Panc1 (cell line): ENCODE results near the gene TRIM28. TPM values are rescaled to one million over a fixed set of nuclear protein-coding genes. Genes with fewer than 3 reads are reported as not detected.

Experiments
- ATAC-seq: fragments of 200-7000 bp; cut with Tn5 transposase; 2 replicates; pipeline ENCODE4 v1.9.1; 2020; ENCODE audit warnings: mild to moderate bottlenecking, moderate library complexity
- BruUV-seq: library from RNA; stranded (reverse); fragments of 400-500 nt; replicated peaks from 2 replicates; lab custom pipeline; 2021; lab: Mats Ljungman, UMichigan
- CTCF ChIA-PET: fragments of 300-600 bp; sonication (Branson Sonifier 250); formaldehyde crosslinking; loops from one replicate; lab custom pipeline; 2022; ENCODE audit warnings: antibody characterized with exemption; lab: Charles Lee
- POLR2A ChIA-PET: fragments of 300-600 bp; sonication (Branson Sonifier 250); formaldehyde crosslinking; loops from one replicate; lab custom pipeline; 2022; ENCODE audit warnings: antibody characterized with exemption; lab: Charles Lee
- DNase-seq: peaks from one replicate; pipeline ENCODE4 v3.0.0-alpha.2; 2010; ENCODE audit warnings: low read depth, low spot score
- H3K27ac ChIP-seq: 2 replicates; pipeline ENCODE4 v1.5.1; 2011; ENCODE audit warnings: mild to moderate bottlenecking, low read length, inconsistent platforms
- H3K27me3 ChIP-seq: fragments of 200-500 bp; sonication (Bioruptor generic); 2 replicates; pipeline ENCODE4 v1.6.0; 2014; ENCODE audit warnings: low read length, inconsistent platforms; ENCODE audit not compliant: control insufficient read depth, insufficient read depth
- H3K36me3 ChIP-seq: fragments of 200-500 bp; sonication (Bioruptor generic); 2 replicates; pipeline ENCODE4 v1.5.1; 2014; ENCODE audit warnings: inconsistent platforms, mild to moderate bottlenecking, low read length, moderate library complexity; ENCODE audit not compliant: control insufficient read depth, insufficient read depth
- H3K4me1 ChIP-seq: 2 replicates; pipeline ENCODE4 v1.5.1; 2011; ENCODE audit warnings: inconsistent platforms, mild to moderate bottlenecking, low read length, moderate library complexity; ENCODE audit not compliant: control insufficient read depth, insufficient read depth
- H3K4me3 ChIP-seq, 2 experiments: 2 replicates each; pipeline ENCODE4 v1.5.1; 2011 to 2012; ENCODE audit warnings: low read depth in 2 of 2, low read length in 2 of 2, mild to moderate bottlenecking in 2 of 2, inconsistent platforms in 1 of 2, moderate library complexity in 1 of 2
- H3K9me3 ChIP-seq: fragments of 200-500 bp; sonication (Bioruptor generic); 2 replicates; pipeline ENCODE4 v1.5.1; 2014; ENCODE audit warnings: low read depth, mild to moderate bottlenecking, inconsistent platforms, low read length, moderate library complexity; ENCODE audit not compliant: control insufficient read depth, insufficient read depth
- POLR2AphosphoS5 ChIP-seq: IDR thresholded peaks from 2 replicates; pipeline ENCODE4 v1.6.1; 2012; ENCODE audit warnings: mild to moderate bottlenecking, low read depth, low read length, moderate library complexity
- REST ChIP-seq, 2 experiments: IDR thresholded peaks; 2 replicates each; pipeline ENCODE4 v1.6.1; 2011 to 2012; ENCODE audit warnings: low read depth in 2 of 2, control low read depth in 1 of 2, low read length in 1 of 2, mild to moderate bottlenecking in 1 of 2, moderate library complexity in 1 of 2; ENCODE audit not compliant: insufficient read depth in 1 of 2
- SIN3A ChIP-seq: IDR thresholded peaks from 2 replicates; pipeline ENCODE4 v1.6.1; 2012; ENCODE audit warnings: low read depth, mild to moderate bottlenecking, low read length, moderate library complexity, borderline replicate concordance; ENCODE audit not compliant: insufficient read depth
- TCF7L2 ChIP-seq: IDR thresholded peaks from 2 replicates; pipeline ENCODE4 v1.6.1; 2011; ENCODE audit warnings: mild to moderate bottlenecking, low read depth, low read length, inconsistent platforms
- in situ Hi-C: cut with HindIII; loops from 2 replicates; pipeline ENCODE4 v1.10.0; 2016; ENCODE audit warnings: low sequenced_read_pairs, low pct_unique_long_range_greater_than_20kb
- intact Hi-C: fragments of 100-400 bp; cut with micrococcal nuclease; formaldehyde crosslinking; loops from one replicate; pipeline ENCODE4 v1.10.0; 2022; ENCODE audit not compliant: unreplicated experiment
- total RNA-seq: library from RNA; stranded (reverse); gene quantifications from one replicate; pipeline ENCODE4 v1.2.1, GENCODE V29; 2021; ENCODE audit not compliant: unreplicated experiment
- TF ChIP-seq, protein P1 (sequence below): fragments of 450-650 bp; IDR thresholded peaks from 2 replicates; pipeline ENCODE4 v1.5.1; 2017; ENCODE audit warnings: mild to moderate bottlenecking

Gene TRIM28
- total RNA-seq, 1 experiment from 2014 or later, result 767 TPM

- H3K9me3 ChIP-seq, result no peaks in the 10 kb centered on the region
- ChIA-PET CTCF (interaction anchor here (0.6 to 0.7 kb wide), 2 partner anchors 10 to 39 kb away, joined by 5 to 7 read pairs; no protein-coding TSS in a partner anchor), POLR2A (interaction anchor here (1.0 kb wide), 1 partner anchor 29 kb away, joined by 4 read pairs; the partner anchor contains the start of gene TRIM28)
- in situ Hi-C loops (no loop called here), intact Hi-C loops (no loop called here)
- ATAC-seq, result no peak
- no peaks in the 10 kb centered on the region for H3K27me3 ChIP-seq
- TF ChIP-seq POLR2AphosphoS5 (no peak), REST (IDR thresholded peaks at IDR 0.05; ENCODE audit: insufficient read depth in 1 of 2, low read depth in 2 of 2, low read length in 1 of 2) (no peak), SIN3A (no peak)
- no TSS peak for BruUV-seq
- H3K4me1 ChIP-seq, result peaks cover 26% of the 10 kb centered on the region
- DNase-seq, result no peak
- H3K27ac ChIP-seq, result peak overlapping the region; percentile 93
- peaks cover 3% of the 10 kb centered on the region; the same call in 1 of the 2 replicates for H3K36me3 ChIP-seq
- H3K4me3 ChIP-seq, result peak overlapping the region; percentile 38 to 70
Observed at GRCh38 chr19:58514564-58515022, 29.3 kb upstream of the TRIM28 start.

- TF ChIP-seq REST (IDR thresholded peaks at IDR 0.05; ENCODE audit: insufficient read depth in 1 of 2, low read depth in 2 of 2, low read length in 1 of 2) (no peak), POLR2AphosphoS5 (no peak), TCF7L2 (no peak), SIN3A (no peak)
- TF ChIP-seq, protein P1, sequence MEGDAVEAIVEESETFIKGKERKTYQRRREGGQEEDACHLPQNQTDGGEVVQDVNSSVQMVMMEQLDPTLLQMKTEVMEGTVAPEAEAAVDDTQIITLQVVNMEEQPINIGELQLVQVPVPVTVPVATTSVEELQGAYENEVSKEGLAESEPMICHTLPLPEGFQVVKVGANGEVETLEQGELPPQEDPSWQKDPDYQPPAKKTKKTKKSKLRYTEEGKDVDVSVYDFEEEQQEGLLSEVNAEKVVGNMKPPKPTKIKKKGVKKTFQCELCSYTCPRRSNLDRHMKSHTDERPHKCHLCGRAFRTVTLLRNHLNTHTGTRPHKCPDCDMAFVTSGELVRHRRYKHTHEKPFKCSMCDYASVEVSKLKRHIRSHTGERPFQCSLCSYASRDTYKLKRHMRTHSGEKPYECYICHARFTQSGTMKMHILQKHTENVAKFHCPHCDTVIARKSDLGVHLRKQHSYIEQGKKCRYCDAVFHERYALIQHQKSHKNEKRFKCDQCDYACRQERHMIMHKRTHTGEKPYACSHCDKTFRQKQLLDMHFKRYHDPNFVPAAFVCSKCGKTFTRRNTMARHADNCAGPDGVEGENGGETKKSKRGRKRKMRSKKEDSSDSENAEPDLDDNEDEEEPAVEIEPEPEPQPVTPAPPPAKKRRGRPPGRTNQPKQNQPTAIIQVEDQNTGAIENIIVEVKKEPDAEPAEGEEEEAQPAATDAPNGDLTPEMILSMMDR, result no peak
- Histone ChIP-seq H3K27me3 (no peaks in the 10 kb centered on the region), H3K27ac (no peak overlapping the region), H3K4me1 (peaks cover 27% of the 10 kb centered on the region), H3K9me3 (no peaks in the 10 kb centered on the region), H3K36me3 (peaks cover 3% of the 10 kb centered on the region; the same call in 1 of the 2 replicates), H3K4me3 (no peak overlapping the region)
- intact Hi-C loops, result no loop called here
- BruUV-seq, result TSS peak; percentile 67
- ChIA-PET POLR2A (no interaction called here), CTCF (no interaction called here)
- no peak for DNase-seq
- no peak for ATAC-seq
- in situ Hi-C loops, result no loop called here
Observed at GRCh38 chr19:58515259-58515658, 28.6 kb upstream of the TRIM28 start.
